GM06990 (cell line): ENCODE data around the gene NIPAL3.

Experiments used
- DNase-seq: peaks from one replicate; pipeline ENCODE4 v3.0.0-alpha.2; 2011; ENCODE audit not compliant: insufficient read length; ENCODE audit errors: extremely low read depth
- H3K27me3 ChIP-seq: replicated peaks from 2 replicates; pipeline ENCODE4 v1.6.0; 2011; ENCODE audit warnings: low read length; ENCODE audit not compliant: control insufficient read depth, insufficient read depth
- H3K36me3 ChIP-seq: 2 replicates; pipeline ENCODE4 v1.5.1; 2011; ENCODE audit warnings: low read length; ENCODE audit not compliant: control insufficient read depth, insufficient read depth
- H3K4me3 ChIP-seq: replicated peaks from 2 replicates; pipeline ENCODE4 v1.5.1; 2011; ENCODE audit warnings: low read depth, mild to moderate bottlenecking, control low read depth, low read length
- CTCF ChIP-seq: IDR thresholded peaks from 2 replicates; pipeline ENCODE4 v1.5.1; 2011; ENCODE audit warnings: low read length, control low read depth, mild to moderate bottlenecking, inconsistent platforms; ENCODE audit not compliant: insufficient read depth, poor library complexity, severe bottlenecking

The NIPAL3 gene

GRCh38 chr1:24392604-24392946, 23.0 kb upstream of the NIPAL3 start:
- Histone ChIP-seq H3K27me3 (no peaks in the 10 kb centered on the region), H3K4me3 (peak overlapping the region; percentile 55), H3K36me3 (no peaks in the 10 kb centered on the region)
- no peak for TF ChIP-seq CTCF
- no peak for DNase-seq

DNA sequence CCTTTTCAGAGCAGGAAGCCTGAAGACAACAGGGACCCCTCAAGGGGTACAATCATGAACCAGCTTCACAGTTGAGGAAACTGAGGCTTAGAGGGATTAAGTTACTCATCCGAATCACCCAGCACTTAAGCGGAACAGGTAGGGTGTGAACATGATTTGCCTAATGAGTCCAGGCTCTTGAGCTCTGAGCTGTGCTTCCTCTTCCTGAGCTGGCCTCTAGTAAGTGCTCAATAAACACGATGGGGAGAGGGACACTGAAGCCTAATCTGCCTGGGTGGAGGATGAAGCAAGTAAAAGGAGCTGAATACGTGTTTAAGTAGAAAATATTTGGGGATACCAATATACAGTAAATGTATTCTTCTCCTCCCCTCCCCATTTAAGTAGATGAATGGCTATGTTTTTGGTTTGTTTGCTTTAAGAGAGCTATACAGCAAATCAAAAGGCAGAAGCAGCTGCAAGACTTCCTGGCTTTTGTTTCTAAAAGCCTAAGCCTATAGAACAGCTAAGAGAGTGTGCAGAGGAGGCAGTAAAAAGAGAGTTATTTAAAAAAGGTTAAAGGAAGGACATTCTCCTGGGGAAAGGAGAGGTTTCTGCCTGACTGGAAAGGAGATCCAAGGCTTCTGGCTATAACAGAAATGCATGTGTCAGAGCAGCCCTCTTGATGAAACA, 22.5 kb upstream of the NIPAL3 start:
- no peaks in the 10 kb centered on the region for H3K27me3 ChIP-seq
- TF ChIP-seq CTCF = no peak
- H3K4me3 ChIP-seq = peak overlapping the region; percentile 1; the same call in 1 of the 2 replicates
- no peaks in the 10 kb centered on the region for H3K36me3 ChIP-seq
- peak; percentile 51 for DNase-seq

GRCh38 chr1:24393892-24394291, 21.7 kb upstream of the NIPAL3 start:
- no peaks in the 10 kb centered on the region for H3K27me3 ChIP-seq
- no peak overlapping the region for H3K4me3 ChIP-seq
- H3K36me3 ChIP-seq = no peaks in the 10 kb centered on the region
- DNase-seq = no peak
- no peak for TF ChIP-seq CTCF

DNA sequence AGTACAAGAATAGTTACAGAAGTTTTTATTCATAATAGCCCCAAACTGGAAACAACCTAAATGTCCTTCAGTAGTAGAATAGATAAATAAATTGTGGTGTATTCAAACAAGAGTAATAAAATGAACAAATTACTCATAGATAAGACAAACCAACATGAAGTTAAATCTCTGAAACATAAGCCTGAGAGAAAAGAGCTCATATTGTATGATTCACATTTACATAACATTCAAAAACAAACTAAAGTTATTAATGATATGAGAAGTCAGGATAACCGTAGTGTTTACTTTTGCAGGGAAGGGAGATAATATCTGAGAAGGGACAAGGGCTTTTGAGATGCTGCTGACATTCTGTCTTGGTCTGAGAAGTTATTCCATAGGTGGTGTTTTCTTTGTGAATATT, 15.5 kb upstream of the NIPAL3 start:
- DNase-seq = no peak
- H3K36me3 ChIP-seq = no peaks in the 10 kb centered on the region
- TF ChIP-seq CTCF = no peak
- H3K4me3 ChIP-seq = no peak overlapping the region
- no peaks in the 10 kb centered on the region for H3K27me3 ChIP-seq

GRCh38 chr1:24403806-24404205, 11.8 kb upstream of the NIPAL3 start:
- no peak for DNase-seq
- no peak for TF ChIP-seq CTCF
- H3K27me3 ChIP-seq = no peaks in the 10 kb centered on the region
- no peaks in the 10 kb centered on the region for H3K36me3 ChIP-seq
- no peak overlapping the region for H3K4me3 ChIP-seq

DNA sequence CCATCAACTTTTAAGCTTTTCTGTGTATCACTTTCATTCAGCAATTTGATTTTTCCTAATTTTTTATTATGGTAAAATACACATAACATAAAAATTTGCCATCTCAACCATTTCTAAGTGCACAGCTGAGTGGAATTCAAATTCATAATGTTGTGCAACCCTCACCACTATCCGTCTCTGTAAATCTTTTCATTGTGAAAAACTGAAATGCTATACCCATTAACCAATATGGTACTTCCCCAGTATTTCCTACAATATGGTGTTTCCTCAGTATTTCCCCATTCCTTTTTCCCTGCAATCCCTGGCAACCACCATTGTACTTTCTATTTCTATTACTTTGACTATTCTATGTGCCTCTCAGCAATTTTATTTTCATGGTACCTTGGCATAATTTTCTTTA, 8.8 kb upstream of the NIPAL3 start:
- TF ChIP-seq CTCF = no peak
- no peaks in the 10 kb centered on the region for H3K36me3 ChIP-seq
- no peak overlapping the region for H3K4me3 ChIP-seq
- no peak for DNase-seq
- H3K27me3 ChIP-seq = no peaks in the 10 kb centered on the region
